AG09319 (cell line): ENCODE measurements around the gene TTC21B.

Source experiments
- DNase-seq: peaks from one replicate; pipeline ENCODE4 v3.0.0-alpha.2; 2010; ENCODE audit warnings: low read depth; ENCODE audit errors: extremely low read depth
- CTCF ChIP-seq: IDR thresholded peaks from 2 replicates; pipeline ENCODE4 v1.5.1; 2011; ENCODE audit warnings: low read depth, mild to moderate bottlenecking, inconsistent platforms, low read length, moderate library complexity

TTC21B gene

GRCh38 chr2:165898381-165898780 is 55.2 kb downstream of the TTC21B start:
- TF ChIP-seq CTCF: no peak
- no peak for DNase-seq

DNA sequence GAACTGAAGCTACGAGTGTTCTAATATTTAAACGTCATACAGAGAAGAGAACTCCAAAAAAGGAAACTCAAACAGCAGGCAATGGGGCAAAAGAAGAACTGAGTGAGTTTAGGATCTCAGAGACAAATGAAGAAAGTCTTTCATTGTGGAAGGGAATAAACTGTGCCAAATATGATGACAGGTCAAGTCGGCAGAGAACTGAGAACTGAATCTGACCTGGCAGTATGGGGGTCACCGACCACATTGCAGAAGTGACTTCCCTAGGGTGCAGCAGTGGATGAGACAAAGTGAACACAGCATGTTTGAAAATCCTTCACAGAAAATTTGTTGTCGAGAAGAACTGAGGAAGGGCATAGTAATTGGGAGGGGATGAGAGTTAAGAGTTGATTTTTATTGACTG is 55.9 kb downstream of the TTC21B start:
- TF ChIP-seq CTCF: no peak
- DNase-seq: no peak

- DNase-seq: no peak
- TF ChIP-seq CTCF: no peak
Measured at GRCh38 chr2:165897074-165897473, 56.5 kb downstream of the TTC21B start.

GRCh38 chr2:165895974-165896373 is 57.6 kb downstream of the TTC21B start:
- DNase-seq: no peak
- no peak for TF ChIP-seq CTCF

GRCh38 chr2:165893556-165893955 is 60.0 kb downstream of the TTC21B start:
- no peak for TF ChIP-seq CTCF
- DNase-seq: no peak

GRCh38 chr2:165892526-165892925 is 61.0 kb downstream of the TTC21B start:
- no peak for DNase-seq
- no peak for TF ChIP-seq CTCF

GRCh38 chr2:165891943-165892342 is 61.6 kb downstream of the TTC21B start:
- no peak for DNase-seq
- no peak for TF ChIP-seq CTCF
